Measurements from ENCODE around the gene PSME1. TPM values are rescaled to one million over a fixed set of nuclear protein-coding genes. Genes with fewer than 3 reads are reported as not detected.

PSME1 gene
- total and polyA plus RNA-seq, 2 of the 13 experiments (the other 11 are each of a cell fraction or from before 2014, with no cell fraction given) = 159 to 608 TPM

GRCh38 chr14:24096545-24097181 lies 39.3 kb upstream of the PSME1 start (continued):
- TF ChIP-seq FOXA1 (IDR thresholded peaks at IDR 0.05) (no peak), FOXA1 (CRISPR knock-in tag; IDR thresholded peaks at IDR 0.05) (0 out of 2 replicates have a peak, but pooled peaks have one; percentile 2), ZNF747 (CRISPR knock-in tag; IDR thresholded peaks at IDR 0.05; ENCODE audit: borderline replicate concordance) (peak; percentile 51; the same call in 1 of the 2 replicates), ZNF205 (CRISPR knock-in tag; IDR thresholded peaks at IDR 0.05) (no peak), ZKSCAN5 (CRISPR knock-in tag; IDR thresholded peaks at IDR 0.05) (peak; percentile 45; the same call in 1 of the 2 replicates), POLR2AphosphoS5 (IDR thresholded peaks at IDR 0.05; ENCODE audit: low read depth, low read length) (peak; percentile 78), ZNF646 (CRISPR knock-in tag; IDR thresholded peaks at IDR 0.05) (no peak), KDM2A (CRISPR knock-in tag; IDR thresholded peaks at IDR 0.05; ENCODE audit: borderline replicate concordance, low read depth) (no peak; the same call in 1 of the 2 replicates), ZBTB8A (CRISPR knock-in tag; IDR thresholded peaks at IDR 0.05; ENCODE audit: borderline replicate concordance, low read depth) (no peak; the same call in 1 of the 2 replicates), ZZZ3 (CRISPR knock-in tag; IDR thresholded peaks at IDR 0.05; ENCODE audit: borderline replicate concordance) (0 out of 2 replicates have a peak, but pooled peaks have one; percentile 27), GATAD1 (CRISPR knock-in tag; IDR thresholded peaks at IDR 0.05) (peak; percentile 21; the same call in 1 of the 2 replicates), SSRP1 (CRISPR knock-in tag; IDR thresholded peaks at IDR 0.05) (peak; percentile 97), ZBTB49 (CRISPR knock-in tag; IDR thresholded peaks at IDR 0.05; ENCODE audit: borderline replicate concordance) (no peak), ZNF350 (CRISPR knock-in tag; IDR thresholded peaks at IDR 0.05; ENCODE audit: borderline replicate concordance, low read depth) (peak; percentile 65), NRL (CRISPR knock-in tag; IDR thresholded peaks at IDR 0.05; ENCODE audit: borderline replicate concordance) (no peak), AGO2 (optimal IDR thresholded peaks at IDR 0.05; ENCODE audit: low read depth, low read length) (peak; percentile 40)
- TF ChIP-seq, protein P1, sequence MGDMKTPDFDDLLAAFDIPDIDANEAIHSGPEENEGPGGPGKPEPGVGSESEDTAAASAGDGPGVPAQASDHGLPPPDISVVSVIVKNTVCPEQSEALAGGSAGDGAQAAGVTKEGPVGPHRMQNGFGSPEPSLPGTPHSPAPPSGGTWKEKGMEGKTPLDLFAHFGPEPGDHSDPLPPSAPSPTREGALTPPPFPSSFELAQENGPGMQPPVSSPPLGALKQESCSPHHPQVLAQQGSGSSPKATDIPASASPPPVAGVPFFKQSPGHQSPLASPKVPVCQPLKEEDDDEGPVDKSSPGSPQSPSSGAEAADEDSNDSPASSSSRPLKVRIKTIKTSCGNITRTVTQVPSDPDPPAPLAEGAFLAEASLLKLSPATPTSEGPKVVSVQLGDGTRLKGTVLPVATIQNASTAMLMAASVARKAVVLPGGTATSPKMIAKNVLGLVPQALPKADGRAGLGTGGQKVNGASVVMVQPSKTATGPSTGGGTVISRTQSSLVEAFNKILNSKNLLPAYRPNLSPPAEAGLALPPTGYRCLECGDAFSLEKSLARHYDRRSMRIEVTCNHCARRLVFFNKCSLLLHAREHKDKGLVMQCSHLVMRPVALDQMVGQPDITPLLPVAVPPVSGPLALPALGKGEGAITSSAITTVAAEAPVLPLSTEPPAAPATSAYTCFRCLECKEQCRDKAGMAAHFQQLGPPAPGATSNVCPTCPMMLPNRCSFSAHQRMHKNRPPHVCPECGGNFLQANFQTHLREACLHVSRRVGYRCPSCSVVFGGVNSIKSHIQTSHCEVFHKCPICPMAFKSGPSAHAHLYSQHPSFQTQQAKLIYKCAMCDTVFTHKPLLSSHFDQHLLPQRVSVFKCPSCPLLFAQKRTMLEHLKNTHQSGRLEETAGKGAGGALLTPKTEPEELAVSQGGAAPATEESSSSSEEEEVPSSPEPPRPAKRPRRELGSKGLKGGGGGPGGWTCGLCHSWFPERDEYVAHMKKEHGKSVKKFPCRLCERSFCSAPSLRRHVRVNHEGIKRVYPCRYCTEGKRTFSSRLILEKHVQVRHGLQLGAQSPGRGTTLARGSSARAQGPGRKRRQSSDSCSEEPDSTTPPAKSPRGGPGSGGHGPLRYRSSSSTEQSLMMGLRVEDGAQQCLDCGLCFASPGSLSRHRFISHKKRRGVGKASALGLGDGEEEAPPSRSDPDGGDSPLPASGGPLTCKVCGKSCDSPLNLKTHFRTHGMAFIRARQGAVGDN (CRISPR knock-in tag; IDR thresholded peaks at IDR 0.05) = peak; percentile 43; the same call in 1 of the 2 replicates

All from HepG2 (cell line).